ENCODE measurements around the gene ASAP2. TPM values are rescaled to one million over a fixed set of nuclear protein-coding genes. Genes with fewer than 3 reads are reported as not detected.
A peak's percentile ranks its signal among the peaks of the same experiment; 100 is the strongest.

Gene ASAP2
- total and polyA plus RNA-seq, 9 of the 15 experiments (the other 6 are each of a cell fraction or from before 2014, with no cell fraction given), result 0.06 to 4.3 (median 3.1) TPM

DNA sequence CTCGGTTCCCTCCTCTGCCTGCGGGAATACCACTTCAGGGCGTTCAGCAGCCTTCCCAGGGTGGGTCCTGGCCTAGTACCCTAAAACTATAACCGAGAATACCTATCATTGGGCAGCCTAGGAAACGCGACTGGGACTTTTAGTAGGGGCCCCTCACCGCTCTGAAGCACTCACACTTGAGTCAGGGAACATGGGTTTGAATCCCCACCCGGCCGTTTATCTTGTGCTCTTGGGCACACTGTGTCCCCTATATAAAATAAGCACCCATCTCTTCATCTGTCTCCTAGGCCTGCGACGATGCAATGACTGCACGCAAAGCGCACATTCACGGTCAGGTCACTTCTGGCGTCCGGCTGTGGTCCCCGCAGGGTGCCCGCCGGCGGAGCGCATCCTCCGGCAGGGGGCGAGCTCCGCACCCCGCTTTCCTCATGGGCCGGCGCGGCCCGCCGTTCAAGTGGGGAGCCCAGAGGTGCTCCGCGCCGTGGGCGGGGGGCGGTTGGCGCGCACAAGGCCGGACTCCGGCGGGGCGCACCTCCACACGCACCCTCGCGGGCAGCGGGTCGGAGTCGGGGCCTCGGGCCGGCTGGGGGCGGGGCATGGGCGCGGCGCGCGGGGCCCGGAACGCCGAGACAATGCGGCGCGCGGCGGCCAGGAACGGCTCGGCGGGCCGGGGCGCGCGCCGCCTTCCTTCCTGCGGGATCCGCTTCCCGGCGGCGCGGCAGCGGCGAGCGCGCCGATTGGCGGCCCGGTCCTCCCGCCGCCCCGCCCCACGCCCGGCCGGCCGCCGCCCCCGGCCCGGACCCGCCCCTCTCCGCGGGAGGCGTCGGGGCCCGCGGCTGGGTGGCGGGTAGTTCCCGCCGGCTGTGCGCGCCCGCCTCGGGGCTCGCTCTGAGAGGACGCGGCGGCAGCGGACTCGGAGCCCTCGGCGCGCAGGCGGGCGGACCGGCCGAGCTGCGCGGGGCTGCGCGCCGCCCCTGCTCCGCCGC lies at the start of gene ASAP2 (continued):
- TF ChIP-seq, protein P1, sequence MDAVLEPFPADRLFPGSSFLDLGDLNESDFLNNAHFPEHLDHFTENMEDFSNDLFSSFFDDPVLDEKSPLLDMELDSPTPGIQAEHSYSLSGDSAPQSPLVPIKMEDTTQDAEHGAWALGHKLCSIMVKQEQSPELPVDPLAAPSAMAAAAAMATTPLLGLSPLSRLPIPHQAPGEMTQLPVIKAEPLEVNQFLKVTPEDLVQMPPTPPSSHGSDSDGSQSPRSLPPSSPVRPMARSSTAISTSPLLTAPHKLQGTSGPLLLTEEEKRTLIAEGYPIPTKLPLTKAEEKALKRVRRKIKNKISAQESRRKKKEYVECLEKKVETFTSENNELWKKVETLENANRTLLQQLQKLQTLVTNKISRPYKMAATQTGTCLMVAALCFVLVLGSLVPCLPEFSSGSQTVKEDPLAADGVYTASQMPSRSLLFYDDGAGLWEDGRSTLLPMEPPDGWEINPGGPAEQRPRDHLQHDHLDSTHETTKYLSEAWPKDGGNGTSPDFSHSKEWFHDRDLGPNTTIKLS (IDR thresholded peaks at IDR 0.05; ENCODE audit: borderline replicate concordance, low read depth), result peak; percentile 42; the same call in 1 of the 2 replicates
- TF ChIP-seq SMAD4 (CRISPR knock-in tag; conservative IDR thresholded peaks at IDR 0.05) (peak; percentile 92), MEIS2 (IDR thresholded peaks at IDR 0.05; ENCODE audit: partially characterized antibody) (no peak), CREM (IDR thresholded peaks at IDR 0.05; ENCODE audit: low read depth) (peak; percentile 31; the same call in 1 of the 2 replicates), HNRNPL (IDR thresholded peaks at IDR 0.05; ENCODE audit: low read depth, low read length) (0 out of 2 replicates have a peak, but pooled peaks have one; percentile 75), ZNF766 (CRISPR knock-in tag; conservative IDR thresholded peaks at IDR 0.05) (peak; percentile 20; the same call in 1 of the 2 replicates), ZNF75A (CRISPR knock-in tag; IDR thresholded peaks at IDR 0.05) (no peak), GABPA (tag; conservative IDR thresholded peaks at IDR 0.05; ENCODE audit: low read depth) (peak; percentile 67), SETDB1 (IDR thresholded peaks at IDR 0.05; ENCODE audit: low read length) (no peak), SMC3 (conservative IDR thresholded peaks at IDR 0.05; ENCODE audit: insufficient read depth, low read depth, low read length) (0 out of 2 replicates have a peak, but pooled peaks have one; percentile 35), CBX3 (IDR thresholded peaks at IDR 0.05; ENCODE audit: borderline replicate concordance in 1 of 2, low read length in 2 of 2) (peak in 1 of 2 experiments; percentile 46; a peak in 1 of 3 replicates), RCOR1 (IDR thresholded peaks at IDR 0.05; ENCODE audit: borderline replicate concordance in 1 of 2, low read depth in 2 of 2, low read length in 2 of 2) (peak in 1 of 2 experiments; percentile 67; a peak in 1 of 4 replicates), KLF6 (CRISPR knock-in tag; IDR thresholded peaks at IDR 0.05; ENCODE audit: borderline replicate concordance) (no peak), NFIX (CRISPR knock-in tag; IDR thresholded peaks at IDR 0.05; ENCODE audit: low read depth) (no peak), SIN3B (IDR thresholded peaks at IDR 0.05; ENCODE audit: low read depth) (peak; percentile 66; the same call in 1 of the 2 replicates), NONO (IDR thresholded peaks at IDR 0.05; ENCODE audit: low read depth in 2 of 2, low read length in 1 of 2) (peak; percentile 52 to 84; a peak in 3 of 4 replicates)
- TF ChIP-seq, protein P2, sequence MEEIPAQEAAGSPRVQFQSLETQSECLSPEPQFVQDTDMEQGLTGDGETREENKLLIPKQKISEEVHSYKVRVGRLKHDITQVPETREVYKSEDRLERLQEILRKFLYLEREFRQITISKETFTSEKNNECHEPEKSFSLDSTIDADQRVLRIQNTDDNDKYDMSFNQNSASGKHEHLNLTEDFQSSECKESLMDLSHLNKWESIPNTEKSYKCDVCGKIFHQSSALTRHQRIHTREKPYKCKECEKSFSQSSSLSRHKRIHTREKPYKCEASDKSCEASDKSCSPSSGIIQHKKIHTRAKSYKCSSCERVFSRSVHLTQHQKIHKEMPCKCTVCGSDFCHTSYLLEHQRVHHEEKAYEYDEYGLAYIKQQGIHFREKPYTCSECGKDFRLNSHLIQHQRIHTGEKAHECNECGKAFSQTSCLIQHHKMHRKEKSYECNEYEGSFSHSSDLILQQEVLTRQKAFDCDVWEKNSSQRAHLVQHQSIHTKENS (CRISPR knock-in tag; IDR thresholded peaks at IDR 0.05), result no peak
- TF ChIP-seq, protein P3, sequence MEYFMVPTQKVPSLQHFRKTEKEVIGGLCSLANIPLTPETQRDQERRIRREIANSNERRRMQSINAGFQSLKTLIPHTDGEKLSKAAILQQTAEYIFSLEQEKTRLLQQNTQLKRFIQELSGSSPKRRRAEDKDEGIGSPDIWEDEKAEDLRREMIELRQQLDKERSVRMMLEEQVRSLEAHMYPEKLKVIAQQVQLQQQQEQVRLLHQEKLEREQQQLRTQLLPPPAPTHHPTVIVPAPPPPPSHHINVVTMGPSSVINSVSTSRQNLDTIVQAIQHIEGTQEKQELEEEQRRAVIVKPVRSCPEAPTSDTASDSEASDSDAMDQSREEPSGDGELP (CRISPR knock-in tag; IDR thresholded peaks at IDR 0.05; ENCODE audit: borderline replicate concordance), result peak; percentile 69; the same call in 1 of the 2 replicates
- TF ChIP-seq, protein P4, sequence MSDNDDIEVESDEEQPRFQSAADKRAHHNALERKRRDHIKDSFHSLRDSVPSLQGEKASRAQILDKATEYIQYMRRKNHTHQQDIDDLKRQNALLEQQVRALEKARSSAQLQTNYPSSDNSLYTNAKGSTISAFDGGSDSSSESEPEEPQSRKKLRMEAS (CRISPR knock-in tag; IDR thresholded peaks at IDR 0.05), result peak; percentile 73
- TF ChIP-seq, protein P5, sequence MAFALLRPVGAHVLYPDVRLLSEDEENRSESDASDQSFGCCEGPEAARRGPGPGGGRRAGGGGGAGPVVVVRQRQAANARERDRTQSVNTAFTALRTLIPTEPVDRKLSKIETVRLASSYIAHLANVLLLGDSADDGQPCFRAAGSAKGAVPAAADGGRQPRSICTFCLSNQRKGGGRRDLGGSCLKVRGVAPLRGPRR (CRISPR knock-in tag; IDR thresholded peaks at IDR 0.05), result no peak
